AG04450 (cell line): Measurements from ENCODE around the gene C2CD5. TPM values are rescaled to one million over a fixed set of nuclear protein-coding genes. Genes with fewer than 3 reads are reported as not detected.

ENCODE experiments used
- CTCF ChIA-PET: fragments of 300-600, 350-600 bp; formaldehyde crosslinking; extraction: SDS; loops from one replicate; lab custom pipeline; 2022; ENCODE audit warnings: antibody characterized with exemption, inconsistent platforms; lab: Charles Lee
- POLR2A ChIA-PET: fragments of 350-600 bp; formaldehyde crosslinking; extraction: SDS; loops from one replicate; lab custom pipeline; 2021; ENCODE audit warnings: antibody characterized with exemption, inconsistent platforms; lab: Yijun Ruan, JAX
- DNase-seq: peaks from one replicate; pipeline ENCODE4 v3.0.0-alpha.2; 2011; ENCODE audit warnings: low read depth, low spot score
- H3K27ac ChIP-seq: one replicate; pipeline ENCODE4 v1.5.1; 2012; ENCODE audit warnings: low read depth, low read length, control low read depth
- H3K27me3 ChIP-seq: one replicate; pipeline ENCODE4 v1.6.0; 2012; ENCODE audit warnings: low read length; ENCODE audit not compliant: control insufficient read depth, insufficient read depth
- H3K4me3 ChIP-seq: 2 replicates; pipeline ENCODE4 v1.5.1; 2011; ENCODE audit warnings: mild to moderate bottlenecking, low read depth, low read length, control low read depth
- H3K9me3 ChIP-seq: 2 replicates; pipeline ENCODE4 v1.5.1; 2012; ENCODE audit warnings: low read length; ENCODE audit not compliant: control insufficient read depth, insufficient read depth
- polyA plus RNA-seq: library from polyadenylated mRNA; depleted of rRNA; stranded (reverse); fragments of >200 nt; gene quantifications from 2 replicates; pipeline ENCODE4 v1.2.3, GENCODE V29; 2011
- TF ChIP-seq, protein P1 (sequence below): IDR thresholded peaks from 2 replicates; pipeline ENCODE4 v1.5.1; 2011; ENCODE audit warnings: low read depth, low read length, control low read depth, inconsistent platforms

C2CD5 gene
- polyA plus RNA-seq, 1 experiment: 38.3 TPM

GRCh38 chr12:22525426-22525825 lies 18.9 kb downstream of the C2CD5 start:
- Histone ChIP-seq H3K4me3 (no peak overlapping the region), H3K9me3 (no peaks in the 10 kb centered on the region), H3K27me3 (no peaks in the 10 kb centered on the region), H3K27ac (no peak overlapping the region)
- no peak for DNase-seq
- ChIA-PET CTCF (interaction anchor here (1.8 kb wide), 1 partner anchor 66 kb away, joined by 6 read pairs; no protein-coding TSS in a partner anchor), POLR2A (interaction anchor here (1.4 kb wide), 1 partner anchor 19 kb away, joined by 4 read pairs; the partner anchor contains the start of gene C2CD5)
- TF ChIP-seq, protein P1, sequence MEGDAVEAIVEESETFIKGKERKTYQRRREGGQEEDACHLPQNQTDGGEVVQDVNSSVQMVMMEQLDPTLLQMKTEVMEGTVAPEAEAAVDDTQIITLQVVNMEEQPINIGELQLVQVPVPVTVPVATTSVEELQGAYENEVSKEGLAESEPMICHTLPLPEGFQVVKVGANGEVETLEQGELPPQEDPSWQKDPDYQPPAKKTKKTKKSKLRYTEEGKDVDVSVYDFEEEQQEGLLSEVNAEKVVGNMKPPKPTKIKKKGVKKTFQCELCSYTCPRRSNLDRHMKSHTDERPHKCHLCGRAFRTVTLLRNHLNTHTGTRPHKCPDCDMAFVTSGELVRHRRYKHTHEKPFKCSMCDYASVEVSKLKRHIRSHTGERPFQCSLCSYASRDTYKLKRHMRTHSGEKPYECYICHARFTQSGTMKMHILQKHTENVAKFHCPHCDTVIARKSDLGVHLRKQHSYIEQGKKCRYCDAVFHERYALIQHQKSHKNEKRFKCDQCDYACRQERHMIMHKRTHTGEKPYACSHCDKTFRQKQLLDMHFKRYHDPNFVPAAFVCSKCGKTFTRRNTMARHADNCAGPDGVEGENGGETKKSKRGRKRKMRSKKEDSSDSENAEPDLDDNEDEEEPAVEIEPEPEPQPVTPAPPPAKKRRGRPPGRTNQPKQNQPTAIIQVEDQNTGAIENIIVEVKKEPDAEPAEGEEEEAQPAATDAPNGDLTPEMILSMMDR: no peak

GRCh38 chr12:22518998-22519397 lies 25.3 kb downstream of the C2CD5 start:
- CTCF ChIA-PET: interaction anchor here (0.6 kb wide), 1 partner anchor 59 kb away, joined by 3 read pairs; no protein-coding TSS in a partner anchor
- H3K4me3 ChIP-seq: no peak overlapping the region
- H3K9me3 ChIP-seq: no peaks in the 10 kb centered on the region
- no peak overlapping the region for H3K27ac ChIP-seq
- no peak for DNase-seq
- no peaks in the 10 kb centered on the region for H3K27me3 ChIP-seq
- TF ChIP-seq, protein P1: no peak
- POLR2A ChIA-PET: no interaction called here

- H3K4me3 ChIP-seq: no peak overlapping the region
- no peak for DNase-seq
- TF ChIP-seq, protein P1: no peak
- H3K9me3 ChIP-seq: no peaks in the 10 kb centered on the region
- H3K27ac ChIP-seq: no peak overlapping the region
- POLR2A ChIA-PET: no interaction called here
- no peaks in the 10 kb centered on the region for H3K27me3 ChIP-seq
- CTCF ChIA-PET: no interaction called here
Observed at GRCh38 chr12:22518060-22518719, 26.2 kb downstream of the C2CD5 start.

DNA sequence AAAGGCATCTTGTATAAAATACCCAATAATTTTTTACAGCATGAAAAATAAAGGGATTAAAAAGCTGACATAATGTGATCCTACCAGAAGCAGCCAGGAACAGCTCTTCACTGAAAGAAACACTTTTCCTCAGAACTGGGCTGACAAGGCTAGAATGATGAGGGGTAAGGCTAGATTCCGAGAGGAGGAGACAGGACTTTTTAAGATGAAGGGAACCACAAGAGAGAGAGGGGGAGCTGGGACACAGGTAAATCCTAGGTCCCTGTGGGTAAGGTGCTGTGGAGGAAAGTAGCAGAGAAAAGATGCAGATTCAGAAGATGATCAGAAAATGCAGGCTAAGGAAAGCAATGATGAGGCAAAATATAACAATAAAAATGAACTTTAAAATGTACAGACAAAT lies 29.5 kb downstream of the C2CD5 start:
- ChIA-PET CTCF (interaction anchor here (0.7 kb wide), 1 partner anchor 55 kb away, joined by 3 read pairs; no protein-coding TSS in a partner anchor), POLR2A (no interaction called here)
- DNase-seq: no peak
- no peaks in the 10 kb centered on the region for H3K27me3 ChIP-seq
- TF ChIP-seq, protein P1: no peak
- H3K27ac ChIP-seq: no peak overlapping the region
- no peaks in the 10 kb centered on the region for H3K9me3 ChIP-seq
- H3K4me3 ChIP-seq: no peak overlapping the region

- CTCF ChIA-PET: interaction anchor here (0.6 to 1.1 kb wide), 2 partner anchors 39 to 48 kb away, joined by 3 read pairs; no protein-coding TSS in a partner anchor
- Histone ChIP-seq H3K9me3 (no peaks in the 10 kb centered on the region), H3K4me3 (no peak overlapping the region), H3K27ac (no peak overlapping the region), H3K27me3 (no peaks in the 10 kb centered on the region)
- TF ChIP-seq, protein P1: no peak
- no peak for DNase-seq
- POLR2A ChIA-PET: no interaction called here
Observed at GRCh38 chr12:22505826-22506225, 38.5 kb downstream of the C2CD5 start.
